GM21717 (cell line): ENCODE data around the gene GALNT9.
A peak's percentile ranks its signal among the peaks of the same experiment; 100 is the strongest.
"Not testable (repeated sequence)": the region's sequence is repeated elsewhere in the genome, so short reads cannot be mapped to it uniquely, and the experiment has no call there.

Source experiments
- ATAC-seq: cut with Tn5 transposase; IDR thresholded peaks from one replicate; pipeline ENCODE4 v1.9.1; 2021; ENCODE audit warnings: mild to moderate bottlenecking, moderate library complexity; ENCODE audit not compliant: unreplicated experiment

GALNT9 gene

DNA sequence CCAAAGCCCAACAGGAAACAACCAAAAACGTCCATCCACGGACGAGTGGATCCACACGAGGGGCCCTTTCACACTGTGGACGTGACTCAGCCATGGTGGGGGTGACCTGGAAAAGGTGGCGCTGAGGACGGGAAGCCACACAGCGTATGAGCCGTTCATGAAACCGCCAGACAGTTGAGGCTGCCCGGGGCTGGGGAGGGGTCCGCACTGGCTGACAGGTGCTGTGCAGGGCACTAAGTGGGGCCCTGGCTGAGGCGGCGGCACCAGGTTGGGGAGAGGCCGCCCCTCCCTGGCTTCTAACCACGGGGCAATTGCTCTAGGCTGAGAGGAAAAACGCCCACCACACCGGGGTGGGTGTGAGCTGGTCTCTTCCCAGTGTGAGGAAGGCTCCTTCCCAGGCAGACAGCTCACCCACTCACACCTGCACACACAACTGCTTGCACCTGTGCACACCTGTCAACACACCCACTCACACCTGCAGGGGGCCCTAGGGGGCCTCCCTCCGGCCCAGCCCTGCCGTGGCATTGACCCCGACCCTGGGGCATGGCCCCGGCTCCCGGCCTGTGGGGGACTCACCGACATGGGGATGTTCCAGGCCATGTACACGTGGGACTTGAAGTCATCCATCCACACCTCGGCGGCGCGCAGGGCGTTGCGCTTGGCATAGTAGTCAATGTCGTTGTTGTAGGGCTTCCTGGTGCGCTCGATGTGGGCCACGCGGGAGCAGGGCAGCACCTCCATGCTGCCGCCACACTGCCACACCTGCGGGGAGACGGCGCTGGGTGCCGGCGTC lies 126.3 kb downstream of the GALNT9 start:
- ATAC-seq: no peak

- no peak for ATAC-seq
These were observed 127.8 kb downstream of the GALNT9 start for GRCh38 chr12:132201391-132202120.

DNA sequence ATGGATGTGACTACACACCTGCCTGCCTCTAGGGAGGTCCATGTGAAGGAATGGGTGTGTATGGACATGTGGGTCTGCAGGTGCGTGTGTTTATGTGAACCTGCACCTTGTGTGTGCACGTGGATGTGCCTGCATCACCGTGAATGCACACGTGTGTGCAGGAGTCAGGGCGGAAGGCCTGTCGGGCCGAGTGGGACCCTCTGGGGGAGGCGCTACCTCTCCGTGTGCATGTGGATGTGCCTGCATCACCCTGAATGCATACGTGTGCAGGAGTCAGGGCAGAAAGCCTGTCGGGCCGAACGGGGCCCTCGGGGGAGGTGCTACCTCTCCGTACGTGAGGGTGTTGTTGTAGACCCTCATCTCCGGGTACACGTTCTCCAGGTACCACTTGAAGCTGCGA lies 128.6 kb downstream of the GALNT9 start:
- no peak for ATAC-seq

DNA sequence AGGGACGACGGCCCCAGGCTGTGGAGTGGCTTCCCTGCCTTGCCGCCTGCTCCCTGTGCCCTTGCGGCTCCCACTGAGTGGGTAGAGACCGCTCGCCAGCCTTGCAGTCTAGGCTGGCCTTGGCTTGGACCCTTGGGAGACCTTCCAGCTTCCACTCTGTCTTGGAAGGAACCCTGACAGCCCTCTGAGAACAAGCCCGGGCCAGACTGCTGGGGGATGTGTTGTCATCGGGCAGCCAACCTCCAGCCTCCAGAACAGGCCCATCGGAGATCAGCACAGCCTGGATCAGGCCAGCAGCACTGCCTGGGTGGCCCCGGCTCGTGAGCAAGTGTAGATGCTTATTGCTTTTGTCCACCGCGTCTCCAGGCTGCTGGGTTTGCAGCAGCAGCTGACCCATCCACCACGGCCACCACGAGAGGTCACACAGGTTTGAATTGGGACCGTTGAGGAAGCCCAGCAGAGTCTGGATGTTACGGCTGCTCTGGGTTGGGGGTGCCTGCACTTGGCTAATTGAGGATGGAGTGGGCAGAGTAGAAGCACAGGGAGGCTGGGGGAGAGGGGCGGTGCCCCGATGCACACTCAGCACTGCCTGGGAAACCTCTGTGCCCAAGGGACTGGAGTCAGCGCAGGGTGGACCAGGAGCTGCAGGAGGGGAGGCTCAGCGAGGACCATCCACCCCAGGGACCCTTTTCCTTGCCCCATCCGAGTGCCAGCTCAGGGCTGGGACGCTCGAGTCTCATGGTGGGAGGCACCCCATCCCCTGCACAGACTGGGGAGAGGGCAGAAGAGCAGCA lies 129.7 kb downstream of the GALNT9 start:
- ATAC-seq: no peak

- no peak for ATAC-seq
These were observed 130.3 kb downstream of the GALNT9 start for GRCh38 chr12:132199101-132199500.

DNA sequence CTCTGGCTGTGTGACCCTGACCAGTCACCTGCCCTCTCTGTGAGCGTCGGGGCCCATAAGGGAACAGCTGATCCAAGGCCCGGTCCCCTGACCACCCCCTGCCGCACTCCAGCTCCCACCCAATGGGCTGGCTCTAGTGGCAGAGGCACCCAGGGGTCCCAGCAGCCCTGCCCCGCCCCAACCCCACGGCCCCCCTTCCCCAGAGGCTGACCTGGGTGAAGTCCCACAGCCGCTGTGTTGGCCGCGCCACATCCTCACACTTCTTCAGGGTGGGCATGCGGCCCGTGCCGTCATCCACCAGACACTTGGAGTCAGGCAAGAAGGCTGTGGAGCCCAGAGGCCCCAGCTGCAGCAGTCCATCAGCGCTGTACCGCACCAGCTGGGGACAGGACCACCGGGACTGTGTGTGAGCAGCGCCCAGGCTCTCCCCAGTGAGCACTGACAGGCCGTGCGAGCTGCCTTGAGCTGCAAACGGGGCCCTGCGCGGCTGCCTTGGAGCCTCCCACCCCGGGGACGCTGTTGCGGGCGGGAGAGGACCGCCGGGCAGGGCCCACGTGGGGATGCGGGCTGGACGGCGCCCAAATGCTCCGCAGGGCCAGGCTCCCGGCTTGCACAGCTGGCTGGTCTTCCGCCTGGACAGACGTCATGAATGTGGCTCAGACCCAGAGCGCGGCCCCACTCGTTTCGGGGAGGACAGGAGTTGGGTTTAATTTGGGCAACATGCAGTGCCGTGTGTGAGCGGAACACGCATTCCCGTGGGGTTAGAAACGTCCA lies 131.6 kb downstream of the GALNT9 start:
- no peak for ATAC-seq

GRCh38 chr12:132196873-132197390 lies 132.5 kb downstream of the GALNT9 start:
- ATAC-seq: no peak

DNA sequence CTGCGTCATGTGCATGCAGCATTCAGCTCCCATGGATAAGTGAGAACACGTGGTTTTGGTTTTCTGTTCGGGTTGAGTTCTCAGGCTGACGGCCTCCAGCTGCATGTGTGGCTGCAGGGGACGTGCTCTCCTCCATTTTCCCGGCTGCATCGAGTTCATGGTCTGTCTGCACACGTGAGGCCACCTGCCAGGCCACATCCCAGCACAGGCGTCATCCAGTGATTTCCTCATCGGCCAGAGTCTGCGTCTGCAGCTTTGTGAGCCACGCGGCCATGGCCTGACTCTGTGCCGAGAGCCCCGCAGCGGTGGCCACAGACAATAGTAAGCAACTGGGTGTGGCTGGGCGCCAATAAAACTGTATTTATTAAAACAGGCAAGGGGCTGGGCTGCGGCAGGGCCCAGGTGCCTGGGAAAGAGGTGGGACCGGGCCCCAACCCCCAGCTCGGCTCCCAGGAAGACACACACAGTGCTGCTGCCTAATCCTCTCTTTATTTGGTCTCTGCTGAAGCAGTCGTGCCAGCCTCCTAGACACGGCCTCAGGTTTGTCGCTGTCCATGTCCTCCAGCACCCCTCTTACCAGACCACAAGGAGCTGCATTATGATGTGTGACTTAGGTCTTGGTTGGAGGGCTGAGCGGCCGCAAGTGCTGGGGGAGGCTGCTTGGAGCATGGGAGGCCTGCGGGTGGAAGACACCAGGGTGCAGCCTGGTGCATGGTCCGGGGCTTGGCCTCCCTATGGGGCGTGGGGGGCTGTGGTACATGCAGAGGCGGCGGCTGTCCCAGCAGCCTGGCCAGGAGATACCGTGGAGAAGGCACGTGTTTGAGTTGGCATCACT lies 133.1 kb downstream of the GALNT9 start:
- ATAC-seq: no peak

- not testable (repeated sequence) for ATAC-seq
These were observed 134.1 kb downstream of the GALNT9 start for GRCh38 chr12:132195242-132195641.

- ATAC-seq: no peak
These were observed 134.8 kb downstream of the GALNT9 start for GRCh38 chr12:132194556-132194955.

DNA sequence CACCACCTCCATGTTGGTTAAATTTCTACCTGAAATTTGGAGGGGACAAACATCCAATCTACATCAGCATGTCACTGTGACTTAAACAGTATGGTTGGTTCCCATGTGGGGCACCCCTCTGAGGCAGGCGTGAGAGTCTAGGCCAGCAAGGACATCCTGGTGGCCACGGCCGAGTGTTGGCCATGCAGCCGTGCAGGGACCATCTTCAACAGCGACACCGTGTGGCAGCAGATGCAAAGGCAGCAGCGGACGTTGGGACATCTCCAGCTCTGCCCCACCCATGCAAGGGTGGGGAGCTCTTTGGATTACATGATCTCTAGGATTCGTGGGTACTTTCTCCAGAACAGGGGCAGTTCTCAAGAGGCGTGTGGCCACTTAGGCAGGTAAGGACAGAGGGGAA lies 135.3 kb downstream of the GALNT9 start:
- no peak for ATAC-seq

DNA sequence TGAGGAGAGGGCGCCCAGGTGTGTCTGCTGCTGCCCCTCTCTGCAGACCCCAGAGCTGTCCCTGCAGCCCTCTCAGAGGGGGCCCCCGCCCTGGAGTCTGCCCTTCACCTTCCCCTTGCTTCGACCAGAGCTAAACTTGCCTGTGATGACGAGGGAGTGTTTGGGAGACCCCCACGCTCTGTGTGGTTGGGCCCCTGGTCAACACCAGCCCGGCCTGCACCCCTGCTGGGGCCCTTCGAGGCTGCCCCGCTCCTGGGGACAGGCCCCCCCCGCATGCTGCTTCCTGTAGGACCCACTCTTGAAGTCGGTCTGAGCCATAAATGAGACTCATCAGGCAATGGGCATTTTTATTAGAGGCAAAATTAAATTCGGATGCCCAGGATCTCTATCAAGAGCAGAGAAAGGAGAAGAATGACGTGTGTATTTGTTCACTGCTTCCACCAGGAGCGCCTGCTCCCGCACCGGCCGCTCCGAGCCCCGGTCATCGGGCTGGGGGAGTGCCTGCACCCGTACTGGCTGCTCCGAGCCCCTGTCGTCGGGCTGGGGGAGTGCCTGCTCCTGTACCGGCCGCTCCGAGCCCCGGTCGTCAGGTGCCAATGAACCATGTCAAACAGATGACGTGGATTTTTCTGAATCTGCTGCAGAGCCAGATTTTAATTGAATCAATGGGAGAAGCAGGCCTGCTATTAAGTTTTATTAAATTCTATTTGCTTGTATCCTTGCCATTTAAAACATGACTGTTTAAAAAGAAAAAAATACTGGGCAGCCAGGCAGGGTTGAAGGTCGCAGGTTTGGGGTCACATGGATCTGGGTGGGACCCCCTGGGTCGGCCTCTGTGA lies 137.5 kb downstream of the GALNT9 start:
- ATAC-seq: no peak

DNA sequence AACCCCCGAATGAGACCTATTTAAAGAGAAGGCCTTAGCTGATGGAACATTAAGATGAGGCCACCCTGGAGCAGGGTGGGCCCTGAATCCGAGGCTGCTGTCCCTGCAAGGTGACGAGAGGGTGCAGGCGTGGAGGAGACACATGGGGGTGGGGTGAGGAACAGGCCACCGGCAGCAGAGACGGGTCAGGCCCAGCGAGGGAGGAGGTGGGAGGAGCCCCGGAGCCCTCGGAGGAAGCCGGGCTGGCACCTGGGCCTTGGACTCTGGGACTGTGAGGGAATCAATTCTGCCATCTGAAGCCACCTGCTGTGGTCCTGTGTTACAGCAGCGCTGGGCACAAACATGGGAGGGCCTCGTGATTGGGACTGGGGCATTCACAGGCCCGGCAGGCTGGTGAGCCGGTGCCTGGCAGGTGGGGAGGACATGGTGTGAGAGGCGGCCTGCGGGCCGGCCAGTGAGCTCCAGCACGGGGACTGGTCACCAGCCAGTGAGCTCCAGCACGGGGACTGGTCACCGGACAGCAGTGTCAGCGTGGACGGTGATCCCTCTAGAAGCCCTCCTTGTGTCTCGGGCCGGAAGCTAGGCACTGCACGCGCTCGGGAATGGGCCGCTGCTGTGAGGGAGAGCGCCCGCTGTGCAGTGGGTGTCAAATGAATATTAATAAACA lies 138.4 kb downstream of the GALNT9 start:
- ATAC-seq: no peak

DNA sequence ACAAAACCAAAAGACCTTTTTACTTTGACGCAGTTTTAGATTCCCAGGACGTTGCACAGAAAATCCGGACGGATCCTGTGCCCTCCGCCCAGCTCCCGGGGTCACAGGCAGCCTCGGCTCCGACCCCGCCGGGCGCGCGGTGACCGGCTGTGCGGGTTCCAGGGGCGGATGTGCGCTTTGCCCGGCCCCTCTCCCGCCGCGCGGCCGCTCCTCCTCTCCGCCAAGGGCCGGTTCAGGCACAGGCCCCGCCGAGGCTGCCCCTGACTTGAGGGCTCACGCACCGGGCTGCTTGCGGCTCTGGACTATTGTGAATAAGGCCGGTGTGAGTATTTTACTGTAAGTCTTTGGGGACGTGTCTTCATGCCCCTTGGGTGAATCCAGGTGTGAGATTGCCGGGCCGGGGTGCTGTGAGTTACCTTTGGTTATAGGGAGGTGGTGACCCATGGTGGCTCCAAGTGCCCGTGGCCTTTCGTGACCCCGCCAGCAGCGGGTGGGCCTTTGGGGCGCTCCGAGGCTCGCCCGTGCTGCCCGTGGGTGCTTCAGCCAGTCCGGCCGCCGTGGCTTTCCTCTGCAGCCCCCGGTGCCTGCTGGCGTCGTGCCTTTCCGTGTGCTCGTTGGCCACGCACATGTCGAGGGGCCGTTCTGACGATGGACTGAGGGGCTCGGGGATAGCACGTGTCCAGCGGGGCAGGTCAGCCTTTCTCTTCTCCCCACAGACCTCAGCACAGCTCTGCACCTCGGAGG lies 139.2 kb downstream of the GALNT9 start:
- peak; percentile 27 for ATAC-seq

DNA sequence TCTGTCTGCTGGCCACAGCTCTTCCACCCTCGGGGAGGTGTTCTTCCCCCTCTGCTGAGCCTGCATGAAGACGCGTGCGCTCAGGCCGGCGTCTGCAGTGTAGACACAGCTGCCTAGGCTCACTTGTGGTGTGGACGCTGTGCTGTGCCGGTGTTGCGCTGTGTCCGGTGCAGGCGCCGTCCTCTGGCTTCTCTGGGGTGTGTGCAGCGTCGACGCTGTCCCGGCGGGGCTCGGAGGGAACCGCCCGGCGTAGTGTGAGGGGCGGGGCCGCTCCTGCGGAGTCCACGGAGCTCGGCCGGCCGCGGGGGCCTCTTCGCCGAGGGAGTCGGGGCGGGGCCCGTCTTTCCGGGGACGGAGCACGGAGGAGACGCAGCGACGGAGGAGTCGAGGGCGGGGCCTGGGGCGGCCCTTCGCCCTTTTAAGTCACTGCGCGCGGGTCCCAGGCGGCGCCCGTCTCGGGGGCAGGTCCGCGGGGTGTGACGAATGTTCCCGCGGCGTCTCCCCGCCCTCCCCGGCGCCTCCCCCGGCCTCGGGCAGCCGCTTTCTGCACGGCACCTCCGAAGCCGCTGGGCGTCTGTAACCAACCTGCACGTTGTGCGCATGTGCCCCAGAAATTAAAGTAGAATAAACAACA lies 139.9 kb downstream of the GALNT9 start:
- peak; percentile 85 for ATAC-seq

DNA sequence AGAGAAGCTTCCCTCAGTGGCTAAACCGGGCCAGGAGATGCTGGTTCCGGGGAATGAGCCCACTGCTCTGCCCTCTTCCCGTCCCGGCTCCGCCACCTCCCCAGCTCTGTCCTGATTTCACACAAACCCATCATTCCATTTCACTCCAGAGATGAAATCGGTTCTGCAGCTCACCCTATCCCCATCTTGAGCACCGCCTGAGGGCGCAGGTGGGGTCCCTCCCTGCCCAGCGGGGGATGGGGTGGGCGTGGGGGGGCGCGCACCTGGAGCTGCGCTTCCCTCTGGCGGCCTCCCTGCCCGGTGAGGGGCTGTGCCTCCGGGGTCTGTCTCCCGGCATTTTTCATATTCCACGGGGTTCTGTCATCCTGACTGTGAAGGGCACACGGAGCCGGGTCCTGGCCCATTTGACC lies 140.5 kb downstream of the GALNT9 start:
- ATAC-seq: no peak

DNA sequence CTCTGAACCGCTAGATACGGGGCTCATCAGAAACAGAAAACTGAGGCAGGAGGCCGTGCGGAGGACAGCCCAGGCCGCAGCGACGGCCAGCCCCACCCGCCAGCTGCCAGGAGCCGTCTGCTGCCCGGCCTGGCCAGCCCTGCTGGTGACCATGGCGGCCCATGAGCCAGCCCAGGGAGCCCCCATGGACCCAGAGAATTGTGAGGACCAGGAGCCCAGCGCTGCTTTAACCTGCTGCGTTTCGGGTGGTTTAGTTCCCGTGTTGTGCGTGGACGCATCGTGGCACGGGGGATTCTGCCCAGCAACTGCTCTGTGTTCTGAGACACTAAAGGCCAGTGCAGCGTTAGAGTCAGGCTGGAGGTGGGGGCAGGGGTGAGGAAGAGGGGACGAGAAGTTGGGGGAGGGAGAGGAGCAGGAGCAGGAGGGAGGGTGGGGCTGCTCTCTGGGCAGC lies 140.9 kb downstream of the GALNT9 start:
- no peak for ATAC-seq
